EL (cell line): ENCODE data around the gene IL1RL2.

ENCODE experiments used
- DNase-seq: peaks from one replicate; pipeline ENCODE4 v3.0.0-alpha.2; 2016

The IL1RL2 gene

GRCh38 chr2:102240640-102241370, 54.0 kb downstream of the IL1RL2 start:
- peak; percentile 90 for DNase-seq

- DNase-seq: peak; percentile 20
Measured at GRCh38 chr2:102241616-102242305, 54.9 kb downstream of the IL1RL2 start.

- peak; percentile 44 for DNase-seq
Measured at GRCh38 chr2:102245266-102246151, 58.7 kb downstream of the IL1RL2 start.

- no peak for DNase-seq
Measured at GRCh38 chr2:102250278-102250821, 63.5 kb downstream of the IL1RL2 start.

DNA sequence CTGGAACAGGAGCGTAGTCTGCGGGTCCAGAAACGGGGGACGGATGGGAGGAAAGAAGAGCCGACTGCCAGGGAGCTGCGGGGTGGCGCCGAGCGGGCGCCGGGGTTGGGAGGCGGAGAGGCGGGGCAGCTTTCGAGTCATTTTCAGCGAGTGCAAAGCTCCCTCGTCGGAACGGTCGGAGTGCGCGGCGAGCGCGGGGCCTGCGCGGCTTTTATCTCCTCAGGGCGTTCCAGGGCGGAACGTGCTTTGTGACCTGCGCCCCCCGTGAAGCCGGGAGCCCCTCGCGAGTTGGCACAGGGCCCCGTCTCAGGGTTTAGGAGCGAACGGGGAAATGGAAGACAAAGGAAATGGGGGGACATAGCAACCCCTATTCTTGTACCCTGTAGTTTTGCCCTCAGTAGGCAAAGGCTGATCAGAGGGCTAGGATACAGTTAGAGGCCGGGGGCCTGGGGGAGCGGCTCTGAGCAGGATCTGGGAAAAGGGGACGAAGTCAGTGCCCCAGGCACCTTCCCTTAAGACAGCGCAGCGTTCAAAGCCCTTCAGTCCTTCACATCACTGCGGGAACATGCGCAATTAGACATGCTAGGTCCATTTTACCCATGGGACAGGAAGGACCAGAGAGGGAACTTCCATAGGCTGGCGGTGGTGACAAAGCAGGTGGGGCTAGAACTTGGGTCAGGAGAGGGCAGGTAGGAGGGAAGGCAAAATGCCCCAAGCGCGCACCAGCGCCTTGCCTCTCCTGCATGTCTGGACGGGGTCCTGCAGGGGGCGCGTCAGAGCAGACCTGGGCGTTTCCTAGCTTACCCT, 64.4 kb downstream of the IL1RL2 start:
- DNase-seq: peak; percentile 43

- no peak for DNase-seq
Measured at GRCh38 chr2:102251849-102252203, 65.0 kb downstream of the IL1RL2 start.

DNA sequence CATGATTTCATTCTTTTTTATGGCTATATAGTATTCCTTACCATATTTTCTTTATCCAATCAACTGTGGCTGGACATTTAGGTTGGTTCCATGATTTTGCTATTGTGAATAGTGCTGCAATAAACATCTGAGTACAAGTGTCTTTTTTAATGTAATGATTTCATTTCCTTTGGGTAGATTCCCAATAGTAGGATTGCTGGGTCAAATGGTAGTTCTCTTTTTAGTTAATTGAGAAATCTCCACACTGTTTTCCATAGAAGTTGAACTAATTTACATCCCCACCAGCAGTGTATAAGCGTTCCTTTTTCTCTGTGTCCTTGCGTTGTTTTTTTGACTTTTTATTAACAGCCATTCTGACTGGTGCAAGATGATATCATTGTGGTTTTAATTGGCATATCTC, 65.4 kb downstream of the IL1RL2 start:
- no peak for DNase-seq

DNA sequence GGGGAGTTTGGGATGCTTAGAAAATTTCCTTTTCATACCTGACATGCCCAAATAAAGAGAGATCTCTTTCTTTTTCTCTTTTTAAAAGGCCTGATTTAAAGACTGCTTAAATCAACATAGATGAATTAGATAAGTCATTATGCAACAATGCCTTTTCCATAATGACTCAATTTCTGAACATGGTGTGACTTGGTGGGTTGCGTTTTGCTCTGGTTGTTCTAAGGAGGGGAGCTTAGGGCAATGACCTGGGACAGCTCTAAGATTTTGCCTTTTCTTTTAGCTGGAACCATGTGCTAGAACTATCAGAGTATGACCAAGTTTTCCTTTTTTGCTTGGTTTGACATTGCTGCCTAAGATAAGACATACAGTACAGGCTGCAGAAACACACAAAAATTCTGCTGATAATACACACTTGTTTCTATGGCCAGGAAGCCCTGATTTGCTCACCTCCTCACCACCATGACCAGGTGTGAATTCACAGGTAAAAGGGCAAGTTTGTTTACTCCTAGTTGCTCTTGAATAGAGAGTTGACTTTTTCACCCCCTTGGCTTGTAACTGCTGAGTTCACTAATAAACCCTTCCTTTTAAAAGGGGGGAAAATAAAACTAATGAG, 66.4 kb downstream of the IL1RL2 start:
- no peak for DNase-seq

DNA sequence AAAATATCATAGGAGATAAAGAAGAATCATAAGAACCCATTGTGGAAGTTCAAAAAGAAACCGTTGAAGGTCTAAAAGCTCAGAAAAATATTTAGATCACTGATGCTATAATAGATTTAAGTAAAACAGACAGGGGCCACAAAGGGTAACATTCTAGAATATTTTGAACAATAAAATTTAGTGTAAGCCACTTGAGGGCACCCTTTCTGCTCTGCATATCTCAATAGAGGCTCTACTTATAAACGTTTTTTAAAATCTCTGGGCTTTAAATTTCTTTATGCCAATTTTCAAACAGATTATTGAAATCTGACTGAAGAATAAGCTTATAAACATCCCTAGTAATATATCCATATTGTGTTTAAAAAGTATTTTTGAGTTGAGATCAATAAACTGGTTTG, 66.9 kb downstream of the IL1RL2 start:
- no peak for DNase-seq

DNA sequence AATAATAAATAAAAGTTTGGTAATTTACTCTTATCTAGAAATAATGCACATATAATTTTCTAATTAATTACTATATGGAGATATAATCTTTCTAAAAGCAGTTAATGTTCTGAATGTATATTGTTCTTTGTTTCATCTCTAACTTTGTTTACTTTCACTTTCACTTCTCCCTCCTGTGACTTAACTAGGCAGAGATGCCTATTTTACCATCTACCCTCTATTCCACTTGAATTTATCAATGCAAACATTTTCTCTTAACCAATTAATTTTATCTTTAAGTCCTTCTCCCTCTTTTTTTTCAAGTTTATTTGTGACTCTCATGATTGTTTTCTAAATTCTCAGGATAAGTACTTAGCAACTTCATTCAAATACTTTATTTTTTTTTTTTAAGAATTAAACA, 69.5 kb downstream of the IL1RL2 start:
- peak; percentile 19 for DNase-seq

- DNase-seq: no peak
Measured at GRCh38 chr2:102256874-102257462, 70.1 kb downstream of the IL1RL2 start.

- no peak for DNase-seq
Measured at GRCh38 chr2:102258025-102258385, 71.2 kb downstream of the IL1RL2 start.

DNA sequence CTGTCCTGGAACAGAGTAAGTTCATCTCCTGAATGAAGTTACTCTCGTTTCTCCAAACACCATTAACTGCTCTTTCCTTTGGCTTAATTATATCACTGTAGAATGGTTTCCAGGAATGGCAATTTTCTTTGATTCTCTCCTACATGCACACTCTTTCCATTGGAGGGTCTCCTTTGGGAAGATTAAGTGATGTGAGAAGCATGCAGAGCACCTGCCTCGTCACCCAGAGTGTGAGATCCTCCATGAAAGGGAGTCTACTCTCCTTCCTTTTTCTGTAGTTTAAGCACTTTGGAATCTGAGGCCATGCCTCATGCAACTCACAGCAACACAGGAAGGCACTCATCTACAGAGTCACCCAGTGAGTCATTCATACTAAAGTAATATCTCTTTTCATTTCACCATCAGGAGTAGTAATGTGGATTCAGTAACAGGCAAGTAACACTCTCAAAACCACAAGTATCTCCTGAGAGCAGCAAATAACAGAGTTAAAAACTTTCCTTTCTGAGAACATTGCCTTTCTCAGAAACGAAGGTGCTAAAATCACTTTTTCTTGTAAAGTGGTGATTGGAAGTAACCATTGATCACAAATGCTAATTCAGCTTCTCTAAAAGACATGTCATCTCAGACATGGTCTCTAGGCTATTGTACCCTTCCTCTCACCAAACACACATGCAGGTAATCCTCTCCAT, 71.7 kb downstream of the IL1RL2 start:
- peak; percentile 90 for DNase-seq

- no peak for DNase-seq
Measured at GRCh38 chr2:102261467-102262135, 74.8 kb downstream of the IL1RL2 start.

GRCh38 chr2:102262216-102263129, 75.7 kb downstream of the IL1RL2 start:
- DNase-seq: no peak

GRCh38 chr2:102264952-102265351, 78.1 kb downstream of the IL1RL2 start:
- DNase-seq: no peak

- no peak for DNase-seq
Measured at GRCh38 chr2:102266204-102266603, 79.4 kb downstream of the IL1RL2 start.

GRCh38 chr2:102267774-102268173, 81.0 kb downstream of the IL1RL2 start:
- no peak for DNase-seq

- peak; percentile 25 for DNase-seq
Measured at GRCh38 chr2:102268510-102269199, 81.8 kb downstream of the IL1RL2 start.
